Measurements from ENCODE around the gene ZNF771. TPM values are rescaled to one million over a fixed set of nuclear protein-coding genes. Genes with fewer than 3 reads are reported as not detected.

ZNF771 gene
- total RNA-seq, 4 donors from 2014 or later = 7.4 to 28.1 (median 15.1) TPM

GRCh38 chr16:30378236-30379157 is 28.9 kb upstream of the ZNF771 start:
- no peaks in the 10 kb centered on the region for H3K27me3 ChIP-seq
- H3K9me3 ChIP-seq = no peaks in the 10 kb centered on the region
- in situ Hi-C loops (cut with MboI; ENCODE audit: low pct_ligation_motif_present in 1 of 4, low pct_unique_long_range_greater_than_20kb in 1 of 4, low sequenced_read_pairs in 3 of 4) = no loop called here
- intact Hi-C loops (cut with DNase I; ENCODE audit: low total_unique reads) = no loop called here
- peaks cover 10 to 20% (median 16%) of the 10 kb centered on the region in 4 donors for H3K4me1 ChIP-seq
- H3K4me3 ChIP-seq = peak overlapping the region; percentile 40 to 68 (median 64)
- WGBS, 2 donors (ENCODE audit: low coverage in 1 of 2) = 0 to 1% methylated on average over 11 to 46 of the region's 67 CpGs
- TF ChIP-seq CTCF (IDR thresholded peaks at IDR 0.05) = peak in 2 of 5 experiments; percentile 7 to 23
- TF ChIP-seq POLR2A (IDR thresholded peaks at IDR 0.05) = peak; percentile 74
- TF ChIP-seq EP300 (IDR thresholded peaks at IDR 0.05; ENCODE audit: low read depth) = no peak
- TF ChIP-seq POLR2AphosphoS5 (IDR thresholded peaks at IDR 0.05) = peak; percentile 82 to 88 (median 83)
- peak overlapping the region; percentile 96 to 100 (median 100) for H3K27ac ChIP-seq
- DNase-seq = peak; percentile 100
- H3K36me3 ChIP-seq = no peaks in the 10 kb centered on the region

- intact Hi-C loops (cut with DNase I; ENCODE audit: low total_unique reads) = no loop called here
- in situ Hi-C loops (cut with MboI; ENCODE audit: low pct_ligation_motif_present in 1 of 4, low pct_unique_long_range_greater_than_20kb in 1 of 4, low sequenced_read_pairs in 3 of 4) = no loop called here
- peak overlapping the region; percentile 32 to 66 (median 50) for H3K4me3 ChIP-seq
- peak overlapping the region; percentile 96 to 100 (median 100) for H3K27ac ChIP-seq
- H3K4me1 ChIP-seq = peaks cover 10 to 20% (median 16%) of the 10 kb centered on the region in 4 donors
- DNase-seq = no peak
- 32 to 64% methylated on average over 2 to 27 of the region's 27 CpGs for WGBS, 2 donors (ENCODE audit: low coverage in 1 of 2)
- no peaks in the 10 kb centered on the region for H3K27me3 ChIP-seq
- no peaks in the 10 kb centered on the region for H3K36me3 ChIP-seq
- H3K9me3 ChIP-seq = no peaks in the 10 kb centered on the region
- TF ChIP-seq CTCF (IDR thresholded peaks at IDR 0.05) = peak in 1 of 5 experiments; percentile 15
- TF ChIP-seq EP300 (IDR thresholded peaks at IDR 0.05; ENCODE audit: low read depth) = no peak
These were observed 28.1 kb upstream of the ZNF771 start for GRCh38 chr16:30379158-30379783.

- Histone ChIP-seq H3K4me1 (peaks cover 10 to 20% (median 16%) of the 10 kb centered on the region in 4 donors), H3K4me3 (no peak overlapping the region), H3K9me3 (no peaks in the 10 kb centered on the region), H3K36me3 (no peaks in the 10 kb centered on the region), H3K27me3 (no peaks in the 10 kb centered on the region), H3K27ac (no peak overlapping the region)
- intact Hi-C loops (cut with DNase I; ENCODE audit: low total_unique reads) = no loop called here
- no peak for DNase-seq
- 80 to 87% methylated on average over 2 to 4 of the region's 4 CpGs for WGBS, 2 donors (ENCODE audit: low coverage in 1 of 2)
- TF ChIP-seq CTCF (IDR thresholded peaks at IDR 0.05) (no peak), EP300 (IDR thresholded peaks at IDR 0.05; ENCODE audit: low read depth) (no peak), POLR2AphosphoS5 (IDR thresholded peaks at IDR 0.05) (no peak), POLR2A (IDR thresholded peaks at IDR 0.05) (no peak)
- in situ Hi-C loops (cut with MboI; ENCODE audit: low pct_ligation_motif_present in 1 of 4, low pct_unique_long_range_greater_than_20kb in 1 of 4, low sequenced_read_pairs in 3 of 4) = no loop called here
These were observed 27.2 kb upstream of the ZNF771 start for GRCh38 chr16:30380072-30380802.

GRCh38 chr16:30380803-30381208 is 26.6 kb upstream of the ZNF771 start:
- in situ Hi-C loops (cut with MboI; ENCODE audit: low pct_ligation_motif_present in 1 of 4, low pct_unique_long_range_greater_than_20kb in 1 of 4, low sequenced_read_pairs in 3 of 4) (no loop called here), intact Hi-C loops (cut with DNase I; ENCODE audit: low total_unique reads) (no loop called here)
- H3K27ac ChIP-seq = peak overlapping the region in 1 of 4 donors; percentile 17

More at GRCh38 chr16:30380803-30381208, 26.6 kb upstream of the ZNF771 start:
- no peak overlapping the region for H3K4me3 ChIP-seq
- H3K4me1 ChIP-seq = peaks cover 10 to 20% (median 16%) of the 10 kb centered on the region in 4 donors
- H3K36me3 ChIP-seq = no peaks in the 10 kb centered on the region
- WGBS, 2 donors (ENCODE audit: low coverage in 1 of 2) = 75% methylated on average over 6 of the region's 6 CpGs; no CpG with 5 or more reads in 1 of the 2 donors
- no peak for TF ChIP-seq CTCF (IDR thresholded peaks at IDR 0.05)
- no peak for TF ChIP-seq POLR2A (IDR thresholded peaks at IDR 0.05)
- TF ChIP-seq EP300 (IDR thresholded peaks at IDR 0.05; ENCODE audit: low read depth) = no peak
- no peaks in the 10 kb centered on the region for H3K27me3 ChIP-seq
- DNase-seq = no peak
- H3K9me3 ChIP-seq = no peaks in the 10 kb centered on the region

Data from transverse colon (tissue), 4 donors.